EL (cell line): ENCODE measurements around the gene DLG4.
"Not testable (repeated sequence)": the region's sequence is repeated elsewhere in the genome, so short reads cannot be mapped to it uniquely, and the experiment has no call there.

Experiments used
- DNase-seq: peaks from one replicate; pipeline ENCODE4 v3.0.0-alpha.2; 2016

The DLG4 gene

GRCh38 chr17:7179317-7180254, 40.0 kb downstream of the DLG4 start, which contains the start of gene ASGR1:
Gene ASGR1, minus strand, starts transcription at chr17:7179370. Its CDS starts 807 bp downstream, at chr17:7178563.
- no peak for DNase-seq

- no peak for DNase-seq
These were observed 40.7 kb downstream of the DLG4 start for GRCh38 chr17:7178973-7179316.

- DNase-seq = peak; percentile 56
These were observed 41.6 kb downstream of the DLG4 start for GRCh38 chr17:7177954-7178477.

- peak; percentile 74 for DNase-seq
These were observed 42.3 kb downstream of the DLG4 start for GRCh38 chr17:7177191-7177953.

GRCh38 chr17:7176841-7177190, 42.8 kb downstream of the DLG4 start:
- DNase-seq = no peak

GRCh38 chr17:7176107-7176840, 43.4 kb downstream of the DLG4 start:
- DNase-seq = no peak

GRCh38 chr17:7175330-7175733, 44.3 kb downstream of the DLG4 start:
- DNase-seq = no peak

- no peak for DNase-seq
These were observed 44.9 kb downstream of the DLG4 start for GRCh38 chr17:7174603-7175326.

- no peak for DNase-seq
These were observed 45.7 kb downstream of the DLG4 start for GRCh38 chr17:7173687-7174602.

GRCh38 chr17:7172522-7173191, 47.0 kb downstream of the DLG4 start:
- not testable (repeated sequence) for DNase-seq

- not testable (repeated sequence) for DNase-seq
These were observed 50.1 kb downstream of the DLG4 start for GRCh38 chr17:7169565-7169908.

GRCh38 chr17:7168841-7169564, 50.6 kb downstream of the DLG4 start:
- DNase-seq = not testable (repeated sequence)

GRCh38 chr17:7167832-7168231, 51.8 kb downstream of the DLG4 start:
- no peak for DNase-seq

GRCh38 chr17:7166873-7167272, 52.8 kb downstream of the DLG4 start:
- no peak for DNase-seq

- not testable (repeated sequence) for DNase-seq
These were observed 60.1 kb downstream of the DLG4 start for GRCh38 chr17:7159571-7159970.

- not testable (repeated sequence) for DNase-seq
These were observed 61.2 kb downstream of the DLG4 start for GRCh38 chr17:7158424-7158823.

- no peak for DNase-seq
These were observed 63.2 kb downstream of the DLG4 start for GRCh38 chr17:7156342-7156940.

GRCh38 chr17:7147772-7148171, 71.9 kb downstream of the DLG4 start:
- no peak for DNase-seq

GRCh38 chr17:7146115-7146514, 73.5 kb downstream of the DLG4 start:
- no peak for DNase-seq

GRCh38 chr17:7144213-7144612, 75.4 kb downstream of the DLG4 start:
- no peak for DNase-seq
